A204.1 (cell line): ENCODE results near the gene PTPRN2.
"Not testable (repeated sequence)": the region's sequence is repeated elsewhere in the genome, so short reads cannot be mapped to it uniquely, and the experiment has no call there.

ENCODE experiments used
- FAIRE-seq: peaks from 2 replicates; lab custom pipeline; 2012; peaks lifted over from hg19 to GRCh38; lab: Jason Lieb, UNC

Gene PTPRN2

DNA sequence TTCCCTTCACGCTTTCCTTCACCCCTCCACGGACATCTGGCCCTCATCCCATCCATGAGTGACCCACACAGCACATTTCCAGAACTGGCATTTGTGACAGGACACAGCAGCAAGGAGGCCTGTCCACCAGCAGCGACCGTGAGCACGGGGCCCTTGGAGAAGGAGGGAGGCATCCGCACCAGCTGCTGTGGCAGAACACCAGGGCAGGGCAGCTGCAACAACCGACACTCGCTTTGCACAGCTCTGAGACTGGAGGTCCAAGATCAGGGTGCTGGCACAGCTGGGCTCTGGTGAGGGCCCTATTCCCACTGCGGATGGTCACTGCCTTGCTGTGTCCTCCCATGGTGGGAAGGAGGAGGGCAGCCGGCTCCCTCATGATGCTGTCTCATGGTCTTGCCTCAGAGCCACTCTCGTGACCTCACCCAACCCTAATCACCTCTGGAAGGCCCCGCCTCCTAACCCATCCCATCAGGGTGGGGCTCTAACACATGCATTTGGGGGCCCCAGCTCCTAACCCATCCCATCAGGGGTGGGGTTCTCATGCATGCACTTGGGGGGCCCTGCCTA, 36.7 kb downstream of the PTPRN2 start:
- FAIRE-seq = no peak

DNA sequence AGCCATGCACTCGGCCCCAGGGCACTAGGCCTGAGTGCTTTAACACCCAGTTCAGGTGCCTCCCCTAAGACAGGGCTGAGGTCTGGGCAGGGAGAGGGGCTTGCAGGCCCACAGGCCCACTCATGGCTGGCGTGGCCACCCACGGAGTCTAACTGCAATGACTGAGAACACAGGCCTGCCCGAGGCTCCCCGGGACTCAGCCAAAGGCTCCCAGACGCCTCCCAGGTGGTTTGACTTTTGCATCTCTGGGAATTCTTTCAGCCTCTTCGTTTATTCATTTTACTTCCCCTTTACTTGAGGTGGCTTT, 37.3 kb downstream of the PTPRN2 start:
- no peak for FAIRE-seq

DNA sequence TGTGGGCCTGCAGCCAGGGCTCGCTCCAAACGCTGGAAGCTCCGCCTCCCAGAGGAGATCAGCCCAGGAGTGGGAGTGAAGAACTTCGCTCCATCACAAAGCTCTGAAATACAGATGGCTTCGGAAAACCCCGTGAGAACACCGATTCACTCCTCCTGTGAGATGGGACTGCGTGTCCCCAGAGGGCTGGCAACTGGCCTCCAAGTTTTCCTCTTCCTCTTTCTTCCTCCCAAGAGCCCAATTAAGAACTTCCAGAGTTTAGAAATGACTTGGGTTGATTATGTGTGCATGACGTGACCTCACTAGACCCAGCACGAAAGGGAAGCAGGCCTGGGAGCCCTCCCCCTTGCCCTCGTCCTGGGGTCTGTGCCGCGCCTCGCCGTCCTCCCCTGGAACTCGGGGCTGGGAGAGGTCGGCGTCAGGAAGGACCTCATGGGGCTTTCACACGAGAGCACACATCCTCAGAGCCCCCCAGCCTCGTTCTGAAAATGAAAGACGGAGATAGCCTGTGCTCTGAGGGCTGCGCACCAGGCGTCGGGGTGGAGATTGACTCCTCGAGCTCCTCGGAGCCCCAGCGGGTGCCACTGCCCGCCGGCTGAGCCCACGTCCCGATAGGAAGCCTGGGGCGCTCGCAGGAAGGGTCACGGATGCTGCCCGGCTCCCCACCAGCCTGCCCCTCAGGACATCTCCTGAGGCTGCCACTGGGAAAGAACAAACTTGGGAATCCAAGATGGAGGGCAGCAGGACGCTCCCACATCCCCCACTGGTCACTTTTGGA, 37.8 kb downstream of the PTPRN2 start:
- FAIRE-seq = no peak

DNA sequence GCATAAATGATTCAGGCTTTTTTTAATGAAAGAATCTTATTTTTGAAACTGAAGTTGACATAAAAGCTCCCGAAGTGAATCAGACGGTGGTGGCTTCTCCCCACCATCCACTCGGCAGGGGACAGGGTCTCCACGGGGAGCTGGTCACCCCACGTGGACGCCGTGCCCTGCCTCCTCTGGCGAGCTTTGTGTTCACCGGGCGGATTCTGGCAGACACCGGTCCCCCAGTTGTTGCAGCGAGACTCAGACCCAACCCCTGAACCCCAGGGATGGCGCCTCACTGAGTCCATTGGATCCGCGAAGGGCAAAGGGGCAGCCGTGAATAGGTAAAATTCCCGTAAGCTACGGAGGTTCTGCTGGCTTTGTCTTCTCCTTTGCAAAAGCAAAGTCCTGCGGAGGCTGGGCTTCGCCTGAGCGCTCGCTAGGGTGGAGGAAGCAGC, 38.4 kb downstream of the PTPRN2 start:
- FAIRE-seq = no peak

DNA sequence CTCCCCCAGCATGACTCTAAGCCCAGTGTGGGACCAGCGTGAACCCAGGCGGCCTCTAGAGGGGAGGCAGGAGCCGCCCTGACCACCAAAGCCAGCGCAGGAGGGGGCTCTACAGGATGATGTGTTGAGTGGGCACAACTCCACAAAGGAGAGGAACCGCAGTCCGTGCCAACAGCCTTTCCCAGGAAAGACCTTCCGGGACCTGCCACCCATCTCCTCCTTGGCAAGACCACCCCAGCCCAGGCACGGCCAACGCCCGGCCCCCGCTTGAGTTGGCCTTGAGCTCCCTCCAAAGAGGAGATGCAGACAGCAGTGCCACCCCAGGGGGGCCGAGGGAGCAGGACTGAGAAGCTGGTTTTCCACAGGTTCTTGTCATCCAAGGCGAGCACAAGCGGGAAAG, 38.9 kb downstream of the PTPRN2 start:
- FAIRE-seq = no peak

DNA sequence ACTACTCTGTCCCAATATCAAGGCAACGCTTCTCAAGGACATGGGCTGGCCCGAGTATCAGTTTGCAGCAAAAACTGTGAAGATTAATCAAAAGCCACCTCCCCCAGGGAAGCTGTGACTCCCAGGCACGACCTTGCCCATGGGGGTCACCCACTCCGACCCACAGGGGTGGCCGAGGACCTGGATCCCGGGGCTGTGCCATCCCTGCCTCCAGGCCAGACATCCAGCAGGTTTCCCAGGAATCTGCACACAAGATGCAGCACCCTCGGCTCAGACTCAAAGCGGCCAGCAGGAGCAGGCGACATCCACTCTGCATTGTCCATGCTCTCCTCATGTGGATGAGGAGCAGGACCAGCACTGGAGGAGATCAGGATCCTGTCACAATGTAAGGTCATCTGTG, 39.8 kb downstream of the PTPRN2 start:
- FAIRE-seq = no peak

DNA sequence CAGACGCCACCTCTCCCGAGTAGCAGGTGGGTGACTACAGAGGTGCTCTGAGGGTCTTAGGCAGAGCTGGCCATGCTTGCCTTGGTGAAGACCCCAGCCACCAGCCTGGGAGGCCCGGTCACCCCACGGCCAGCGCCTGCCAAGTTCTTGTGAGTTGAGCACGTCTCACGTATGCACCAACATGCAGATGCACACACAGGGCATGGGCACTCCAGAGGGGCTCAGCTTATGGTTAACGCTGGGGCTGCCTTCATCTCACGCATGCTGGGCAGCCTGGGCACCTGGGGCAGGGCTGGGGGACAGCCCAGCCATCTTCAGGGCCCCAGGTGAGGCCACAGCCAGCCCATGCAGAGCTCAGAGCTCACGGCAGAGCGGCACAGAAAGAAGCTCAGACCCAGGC, 41.0 kb downstream of the PTPRN2 start:
- FAIRE-seq = no peak

DNA sequence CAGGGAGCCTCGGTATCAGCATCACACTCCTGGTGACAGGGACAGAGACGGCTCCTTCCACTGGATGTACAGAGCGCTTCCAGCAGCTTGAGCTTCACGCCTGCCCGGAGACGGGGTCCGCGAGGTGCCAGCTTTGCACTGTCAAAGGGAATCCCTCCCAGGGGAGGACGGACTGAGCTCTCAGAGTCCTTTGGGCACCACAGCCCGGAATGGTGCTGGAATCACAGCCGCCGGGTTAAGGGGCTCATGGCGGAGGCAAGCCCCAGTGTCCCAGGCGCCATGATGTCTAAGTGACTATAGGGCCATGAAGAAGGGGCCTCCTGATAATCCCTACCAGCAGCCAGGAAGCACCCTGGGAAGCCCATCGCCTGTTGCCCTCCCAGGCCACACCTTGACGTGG, 41.4 kb downstream of the PTPRN2 start:
- no peak for FAIRE-seq

DNA sequence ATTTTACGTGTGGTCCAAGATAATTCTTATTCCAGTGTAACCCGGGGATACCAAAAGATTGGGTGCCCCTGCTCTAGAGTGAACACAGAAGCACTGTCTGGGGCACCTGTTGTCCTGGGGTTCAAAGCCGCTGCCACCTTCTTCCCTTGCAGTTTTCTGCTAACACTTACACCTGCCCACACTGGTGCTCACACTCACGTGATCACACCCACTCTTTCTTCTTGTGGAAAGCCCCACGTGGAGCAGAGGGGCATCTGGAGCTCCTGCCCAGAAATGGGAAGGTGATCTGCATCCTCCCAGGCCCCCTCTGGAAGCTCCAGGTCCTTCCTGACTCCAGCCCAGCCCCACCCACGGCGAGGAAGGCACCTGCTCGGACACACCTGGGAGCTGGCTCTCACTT, 42.9 kb downstream of the PTPRN2 start:
- no peak for FAIRE-seq

DNA sequence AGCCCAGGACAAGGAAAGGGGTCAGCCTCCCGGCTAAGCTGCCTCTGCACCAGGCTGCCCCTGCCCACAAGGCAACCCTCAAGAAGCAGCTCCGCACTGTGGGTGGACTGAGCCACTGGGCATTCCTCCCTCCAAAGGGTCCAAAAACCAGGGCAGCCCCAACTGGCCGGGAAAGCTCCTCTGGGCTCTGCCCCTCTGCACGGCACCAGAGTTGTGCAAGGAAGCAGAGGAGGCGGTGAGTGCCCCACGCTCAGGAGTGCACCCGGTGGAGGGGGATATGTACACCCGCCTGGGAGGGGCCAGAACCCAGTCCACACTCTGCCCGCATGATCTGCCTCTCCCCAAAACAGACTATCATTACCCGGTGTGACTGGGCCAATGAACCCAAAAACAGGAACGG, 43.8 kb downstream of the PTPRN2 start:
- no peak for FAIRE-seq

DNA sequence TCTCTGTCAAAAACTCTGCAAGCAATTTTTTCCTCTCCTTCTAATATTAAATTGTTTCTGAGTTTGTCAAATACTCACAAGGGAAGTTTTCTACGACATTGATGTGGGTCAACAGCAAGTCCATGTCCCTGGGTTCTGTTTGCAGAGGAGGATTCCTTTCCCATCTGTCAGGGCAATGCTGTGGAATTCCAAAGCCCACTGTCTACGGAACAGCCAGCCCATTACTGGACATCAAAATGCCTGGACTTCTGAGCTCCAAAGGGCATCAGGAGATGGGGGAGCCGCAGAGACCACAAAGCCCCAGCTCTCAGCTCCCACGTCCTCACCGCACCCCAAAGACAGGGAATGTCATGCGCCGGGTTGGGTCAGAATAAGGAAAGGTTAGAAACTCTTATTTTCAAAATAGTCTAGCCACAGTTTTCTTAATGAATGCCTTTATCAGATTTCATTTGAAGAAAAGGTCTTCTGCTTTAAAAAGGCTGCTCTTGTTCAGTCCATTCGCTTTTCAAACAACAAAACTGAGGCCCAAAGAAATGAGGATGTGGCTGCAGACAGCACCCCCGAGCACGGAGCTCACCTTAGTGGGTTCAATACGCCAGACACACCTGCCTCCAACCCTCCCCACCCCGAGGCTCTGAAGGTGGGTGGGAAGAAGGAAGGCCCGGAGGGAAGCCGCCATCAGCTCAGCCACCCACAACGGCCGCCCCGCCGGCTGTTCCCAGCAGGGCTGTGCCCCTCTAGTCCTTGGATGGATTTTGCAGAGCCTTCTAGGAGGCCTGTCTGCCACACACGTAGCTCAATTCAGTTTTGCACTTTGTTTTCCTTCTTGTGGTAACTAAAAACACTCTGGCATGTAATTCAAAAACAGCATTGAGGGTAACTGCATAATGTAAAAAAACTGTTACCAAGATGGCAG, 44.7 kb downstream of the PTPRN2 start:
- FAIRE-seq = no peak

DNA sequence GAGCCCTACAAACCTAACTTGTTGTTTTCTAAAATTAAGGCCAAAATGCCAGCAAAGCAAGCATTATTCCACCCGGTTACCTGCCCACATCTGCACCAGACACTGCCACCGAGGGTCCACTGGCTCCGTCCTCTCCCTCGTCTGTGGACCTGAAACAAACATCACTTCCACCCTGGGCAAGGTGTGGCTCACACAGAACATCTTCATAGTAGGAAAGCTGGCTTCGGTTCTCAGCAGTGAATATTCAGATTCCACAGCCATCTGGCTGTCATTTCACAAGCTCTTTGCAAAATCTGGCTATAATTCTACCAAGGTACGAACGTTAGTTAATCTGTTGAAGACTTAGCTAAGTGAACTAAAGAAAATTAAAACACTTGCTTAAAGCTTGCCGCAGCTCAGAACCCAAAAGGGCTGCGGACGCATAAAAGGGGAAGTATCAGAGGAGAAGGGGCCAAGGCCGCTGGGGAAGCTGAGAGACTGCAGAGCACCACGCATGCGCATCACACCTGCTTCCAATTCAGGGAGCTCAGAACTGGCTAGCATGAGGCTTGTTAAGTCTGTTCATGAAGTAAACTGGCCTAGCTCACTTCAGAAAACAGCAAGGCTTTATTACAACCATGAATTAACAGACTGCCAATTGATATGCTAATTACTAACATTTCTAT, 46.1 kb downstream of the PTPRN2 start:
- no peak for FAIRE-seq

DNA sequence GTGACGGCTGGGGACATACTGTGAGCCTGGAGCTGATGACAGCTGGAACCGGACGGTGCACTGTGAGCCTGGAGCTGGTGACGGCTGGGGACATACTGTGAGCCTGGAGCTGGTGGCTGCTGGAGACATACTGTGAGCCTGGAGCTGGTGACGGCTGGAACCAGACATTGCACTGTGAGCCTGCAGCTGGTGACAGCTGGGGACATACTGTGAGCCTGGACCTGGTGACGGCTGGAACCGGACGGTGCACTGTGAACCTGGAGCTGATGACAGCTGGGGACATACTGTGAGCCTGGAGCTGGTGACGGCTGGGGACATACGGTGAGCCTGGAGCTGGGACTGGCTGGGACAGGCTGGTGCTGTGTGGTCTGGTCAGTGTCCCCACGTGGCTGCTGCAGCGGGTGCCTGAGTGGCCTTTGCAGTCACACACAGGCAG, 47.9 kb downstream of the PTPRN2 start:
- no peak for FAIRE-seq

DNA sequence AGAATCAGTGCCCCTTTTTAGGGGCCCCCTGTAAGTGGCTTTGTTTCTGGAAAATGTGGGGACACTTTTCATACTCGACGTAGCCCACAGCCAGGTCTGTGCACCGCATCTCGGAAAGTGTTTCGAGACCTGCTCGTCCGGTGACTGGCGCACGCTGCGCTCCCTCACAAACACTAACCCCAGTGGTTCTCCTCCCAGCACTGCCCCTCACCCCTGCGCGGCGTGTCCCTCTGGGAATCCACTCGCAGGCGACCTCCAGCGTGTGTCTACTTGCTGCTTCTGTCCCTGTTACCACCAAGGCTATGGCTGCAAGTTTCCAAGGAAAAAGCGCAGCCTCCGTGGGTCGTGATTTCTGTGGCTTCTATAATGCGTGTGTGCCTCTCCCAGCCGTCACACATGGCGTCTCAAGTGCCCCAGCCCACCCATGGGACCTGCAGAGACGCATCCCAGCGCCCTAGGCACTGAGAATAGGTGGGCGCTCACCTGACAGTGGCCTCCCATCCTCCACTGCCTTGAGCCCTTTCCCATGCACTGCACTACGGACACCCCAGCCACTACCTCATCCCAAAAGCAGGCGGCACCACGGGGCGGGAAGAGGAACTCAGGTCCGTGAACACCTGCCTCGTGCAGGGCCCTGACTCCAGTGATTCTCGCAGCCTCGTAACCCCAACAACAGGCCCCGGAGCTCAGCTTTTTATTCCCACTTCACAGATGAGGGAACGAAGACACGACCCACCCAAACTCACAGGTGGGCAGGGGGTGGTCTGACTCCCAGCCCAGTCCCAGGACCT, 49.3 kb downstream of the PTPRN2 start:
- no peak for FAIRE-seq

DNA sequence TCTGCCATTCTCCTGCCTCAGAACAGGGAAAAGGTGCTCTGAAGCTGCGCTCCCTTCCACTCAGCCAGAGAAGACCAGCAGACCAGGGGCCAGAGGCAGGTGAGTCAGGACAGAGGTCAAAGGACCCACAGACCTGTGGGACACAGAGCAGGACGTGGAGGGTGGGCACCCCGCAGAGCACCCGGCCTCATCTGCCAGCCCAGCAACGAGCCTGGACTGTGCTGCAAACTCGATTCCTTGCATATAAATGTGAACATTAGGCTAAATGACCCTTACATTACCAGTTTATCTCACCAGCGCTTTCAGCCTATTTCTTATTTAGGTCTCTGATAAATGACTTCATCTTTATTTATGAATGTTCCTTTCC, 50.1 kb downstream of the PTPRN2 start:
- FAIRE-seq = no peak

DNA sequence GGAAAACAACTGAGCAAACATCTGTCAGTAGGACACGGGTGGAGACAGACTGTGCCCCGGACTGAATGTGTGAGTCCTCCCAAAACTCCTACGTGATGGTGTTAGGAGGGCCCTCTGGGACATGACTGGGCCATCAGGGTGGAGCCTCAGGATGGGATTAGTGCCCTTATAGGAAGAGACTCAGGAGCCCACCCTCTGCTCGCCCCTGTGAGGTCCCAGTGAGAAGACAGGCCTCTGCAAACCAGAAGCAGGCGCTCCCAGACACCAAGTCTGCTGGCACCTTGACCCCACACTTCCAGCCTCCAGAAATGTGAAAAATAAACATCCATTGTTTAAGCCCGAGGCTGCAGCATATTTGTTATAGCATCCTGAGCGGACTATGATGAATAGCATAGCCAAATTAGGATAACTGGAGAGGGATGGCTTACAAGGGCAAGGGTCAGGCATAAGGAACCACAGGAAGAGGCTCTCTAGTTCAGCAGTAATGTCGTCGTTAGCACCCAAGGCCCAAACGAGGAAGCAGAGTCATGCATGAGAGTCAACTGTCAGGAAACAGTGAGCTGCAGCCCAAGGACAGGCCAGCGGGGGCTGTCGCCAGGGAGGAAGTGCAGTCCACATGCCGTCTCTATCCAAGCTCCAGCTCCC, 50.6 kb downstream of the PTPRN2 start:
- no peak for FAIRE-seq

DNA sequence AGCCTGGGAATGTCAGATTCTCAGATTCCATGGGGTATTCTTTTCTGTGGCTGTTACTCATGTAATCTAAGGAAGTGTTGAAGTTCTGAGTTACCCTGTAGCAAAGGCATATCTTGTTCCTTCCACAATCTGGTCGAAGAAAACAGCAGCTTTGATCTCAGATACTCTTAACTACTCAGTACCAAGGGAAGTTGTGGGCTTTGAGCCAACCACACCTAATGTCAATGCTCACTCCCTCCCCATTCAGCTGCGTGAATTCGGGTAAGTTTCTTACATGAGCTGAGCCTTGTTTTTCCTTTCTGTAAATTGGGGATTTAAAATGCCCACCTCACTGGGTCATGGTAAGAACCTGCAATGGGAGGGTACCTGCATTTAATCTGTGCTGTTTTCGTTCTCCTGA, 52.5 kb downstream of the PTPRN2 start:
- FAIRE-seq = no peak

DNA sequence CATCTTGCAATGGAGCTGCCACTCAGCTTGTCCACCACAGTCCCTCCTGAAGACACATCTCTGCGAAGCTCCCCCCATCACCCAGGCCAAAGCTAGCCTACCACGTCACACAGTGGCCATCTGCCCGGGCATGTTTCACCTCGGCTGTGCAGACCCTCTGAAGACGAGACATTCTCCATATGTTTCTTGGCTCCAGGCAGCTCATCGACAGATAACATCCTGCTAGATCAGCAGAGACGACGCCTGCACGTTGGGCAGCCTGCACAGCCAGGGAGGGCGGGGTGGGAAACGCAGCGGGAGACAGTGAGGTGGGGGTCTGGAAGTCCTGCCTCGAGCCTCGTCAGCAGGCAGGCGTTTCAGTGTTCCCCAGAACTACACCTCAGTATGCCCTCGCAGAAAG, 53.0 kb downstream of the PTPRN2 start:
- FAIRE-seq = no peak

DNA sequence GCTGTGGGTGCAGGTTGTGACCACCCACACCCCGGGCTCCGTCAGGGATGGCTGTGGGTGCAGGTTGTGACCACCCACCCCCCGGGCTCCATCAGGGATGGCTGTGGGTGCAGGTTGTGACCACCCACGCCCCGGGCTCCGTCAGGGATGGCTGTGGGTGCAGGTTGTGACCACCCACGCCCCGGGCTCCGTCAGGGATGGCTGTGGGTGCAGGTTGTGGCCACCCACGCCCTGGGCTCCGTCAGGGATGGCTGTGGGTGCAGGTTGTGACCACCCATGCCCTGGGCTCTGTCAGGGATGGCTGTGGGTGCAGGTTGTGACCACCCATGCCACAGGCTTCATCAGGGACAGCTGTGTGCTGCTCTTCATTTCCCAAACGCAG, 53.5 kb downstream of the PTPRN2 start:
- FAIRE-seq = not testable (repeated sequence)

DNA sequence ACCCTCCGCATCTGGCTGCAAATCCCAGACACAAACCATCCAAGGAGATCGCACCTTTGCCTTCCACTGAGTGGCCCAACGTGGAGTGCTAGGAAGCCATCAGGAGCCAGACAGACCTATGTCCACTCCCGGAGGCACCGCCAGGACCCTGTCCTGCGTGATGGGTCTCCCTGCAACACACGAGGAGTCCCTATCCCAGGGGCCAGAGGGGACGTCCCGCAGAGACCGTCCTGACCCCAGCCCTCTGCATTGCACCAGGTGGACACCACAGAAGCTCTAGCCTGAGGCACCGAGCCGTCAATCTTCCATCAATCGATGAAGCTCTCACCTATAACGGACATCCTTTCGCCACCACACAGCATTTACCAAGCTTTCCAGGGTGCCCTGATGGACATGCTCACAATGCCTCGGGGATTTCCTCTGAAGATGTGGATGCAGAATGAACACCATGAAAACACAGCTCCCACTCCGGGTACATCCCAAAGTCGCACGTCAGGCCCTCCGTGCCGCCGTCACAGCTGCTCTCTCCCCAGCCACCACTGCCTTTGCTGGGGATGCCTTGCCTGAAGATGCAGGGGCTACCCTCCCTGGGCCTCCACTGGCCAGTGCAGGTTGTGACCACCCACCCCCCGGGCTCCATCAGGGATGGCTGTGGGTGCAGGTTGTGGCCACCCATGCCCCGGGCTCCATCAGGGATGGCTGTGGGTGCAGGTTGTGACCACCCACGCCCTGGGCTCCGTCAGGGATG, 54.1 kb downstream of the PTPRN2 start:
- no peak for FAIRE-seq

DNA sequence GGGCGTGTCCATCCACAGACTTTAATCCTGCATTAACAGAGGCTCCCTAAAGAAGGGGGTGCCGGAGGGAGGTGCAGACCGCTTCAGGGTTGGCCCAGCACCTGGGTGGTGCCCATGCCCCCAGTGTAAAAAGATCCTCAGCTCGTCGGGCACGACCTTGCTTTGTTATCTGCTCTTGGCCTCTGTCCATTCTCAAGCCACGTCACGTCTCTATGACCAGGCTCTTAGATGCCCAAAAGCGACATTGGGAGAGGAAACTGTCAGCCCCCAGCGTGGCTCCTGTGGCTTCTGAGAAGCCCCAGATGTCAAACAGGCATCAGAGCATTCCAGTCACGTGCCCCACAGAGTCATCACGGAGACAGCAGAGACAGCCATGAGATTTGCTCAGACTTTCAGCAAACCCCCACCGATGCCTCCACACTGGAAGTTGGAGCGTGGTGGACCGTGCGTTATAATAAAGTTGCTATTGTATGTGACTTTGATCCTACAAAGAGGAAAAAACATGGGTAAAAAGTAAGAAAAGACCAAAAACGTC, 55.5 kb downstream of the PTPRN2 start:
- FAIRE-seq = no peak
